ENCODE measurements around the gene PROCA1.

GRCh38 chr17:28717578-28718332, 6.1 kb upstream of the PROCA1 start, which contains the start of gene RAB34:
- TF ChIP-seq CTCF (IDR thresholded peaks at IDR 0.05) (no peak), POLR2A (IDR thresholded peaks at IDR 0.05) (no peak)
